K562 (cell line): Measurements from ENCODE around the gene BGLAP. TPM values are rescaled to one million over a fixed set of nuclear protein-coding genes. Genes with fewer than 3 reads are reported as not detected.

Source experiments
- BACH1 ChIP-seq: fragments of 200-800 bp; sonication (Bioruptor generic); IDR thresholded peaks from 2 replicates; pipeline ENCODE4 v1.6.1; 2016; ENCODE audit warnings: missing genetic modification characterization, missing compliant biosample characterization
- CBFA2T3 ChIP-seq: fragments of 450-650 bp; IDR thresholded peaks from 2 replicates; pipeline ENCODE4 v1.6.1; 2017
- FOXM1 ChIP-seq, 2 experiments: fragments of 450-650 bp in 1 of 2; sonication (generic) in 1 of 2; formaldehyde crosslinking in 1 of 2; IDR thresholded peaks; 2 replicates each; pipeline versions ENCODE4 v1.6.1 to v1.9.0; 2017 to 2022; ENCODE audit warnings: low read depth in 2 of 2, mild to moderate bottlenecking in 2 of 2, missing genetic modification reagents in 1 of 2, moderate library complexity in 1 of 2
- SMAD3 ChIP-seq: fragments of 450-650 bp; formaldehyde crosslinking; conservative IDR thresholded peaks from 2 replicates; pipeline ENCODE4 v1.4.0; 2020; ENCODE audit warnings: mild to moderate bottlenecking
- SRSF9 ChIP-seq: fragments of 200-400 bp; formaldehyde crosslinking; IDR thresholded peaks from 2 replicates; pipeline ENCODE4 v1.6.1; 2017; ENCODE audit warnings: low read depth, low read length, borderline replicate concordance
- ZNF12 ChIP-seq: sonication (generic); formaldehyde crosslinking; IDR thresholded peaks from 2 replicates; pipeline ENCODE4 v1.4.0; 2020; ENCODE audit warnings: mild to moderate bottlenecking, missing genetic modification reagents
- ZNF146 ChIP-seq: IDR thresholded peaks from one replicate; pipeline ENCODE4 v1.6.1; 2018; ENCODE audit warnings: missing compliant biosample characterization; ENCODE audit not compliant: unreplicated experiment
- ZNF76 ChIP-seq: fragments of 250-450 bp; sonication (Bioruptor Pico); IDR thresholded peaks from 2 replicates; pipeline ENCODE4 v1.4.0; 2020; ENCODE audit warnings: mild to moderate bottlenecking, moderate library complexity, borderline replicate concordance
- polyA plus RNA-seq, 8 experiments: library from polyadenylated mRNA; depleted of rRNA in 4 of 8; stranded (reverse) in 5 of 8; unstranded in 3 of 8; fragments of >200 nt; fragmentation: Nextera tagmentation in 2 of 8; fragmentation: Illumina TruSeq in 1 of 8; extraction: Ambion mirVana in 2 of 8; extraction: Trizol in 1 of 8; gene quantifications; 2 replicates each; pipeline versions ENCODE4 v1.2.1 to v1.2.3, GENCODE V29; 2011 to 2014; ENCODE audit warnings: inconsistent platforms in 1 of 8, missing spikeins in 1 of 8
- total RNA-seq, 7 experiments: library from RNA; depleted of rRNA in 6 of 7; stranded (reverse); fragments of >200 nt in 6 of 7; fragmentation: Illumina TruSeq in 2 of 7; extraction: Trizol in 2 of 7; gene quantifications; 2 replicates each; pipeline versions ENCODE4 v1.2.1 to v1.2.3, GENCODE V29; 2011 to 2021; ENCODE audit warnings: low replicate concordance in 1 of 7
- TF ChIP-seq, protein P1 (sequence below): sonication (generic); formaldehyde crosslinking; IDR thresholded peaks from 2 replicates; pipeline ENCODE4 v1.8.0; 2023; ENCODE audit warnings: mild to moderate bottlenecking, missing genetic modification reagents
- TF ChIP-seq, protein P2 (sequence below): fragments of 250-450 bp; sonication (Bioruptor Pico); IDR thresholded peaks from 2 replicates; pipeline ENCODE4 v1.5.0; 2021; ENCODE audit warnings: mild to moderate bottlenecking, borderline replicate concordance
- TF ChIP-seq, protein P3 (sequence below): fragments of 200-400 bp; formaldehyde crosslinking; IDR thresholded peaks from 2 replicates; pipeline ENCODE4 v1.6.1; 2017; ENCODE audit warnings: mild to moderate bottlenecking, low read depth, low read length, moderate library complexity
- TF ChIP-seq, protein P4 (sequence below), 2 experiments: fragments of 450-650 bp in 1 of 2; sonication (generic) in 1 of 2; formaldehyde crosslinking; conservative IDR thresholded peaks; 2 replicates each; pipeline versions ENCODE4 v1.4.0 to v1.8.1; 2020 to 2022; ENCODE audit warnings: mild to moderate bottlenecking in 1 of 2, missing genetic modification reagents in 1 of 2
- TF ChIP-seq, protein P5 (sequence below): fragments of 450-650 bp; formaldehyde crosslinking; IDR thresholded peaks from 2 replicates; pipeline ENCODE4 v1.4.0; 2020; ENCODE audit warnings: mild to moderate bottlenecking, mixed read lengths

BGLAP gene
- total and polyA plus RNA-seq, 9 of the 15 experiments (the other 6 are each of a cell fraction or from before 2014, with no cell fraction given) = 0.15 to 1.4 (median 0.28) TPM; not detected in 3

DNA sequence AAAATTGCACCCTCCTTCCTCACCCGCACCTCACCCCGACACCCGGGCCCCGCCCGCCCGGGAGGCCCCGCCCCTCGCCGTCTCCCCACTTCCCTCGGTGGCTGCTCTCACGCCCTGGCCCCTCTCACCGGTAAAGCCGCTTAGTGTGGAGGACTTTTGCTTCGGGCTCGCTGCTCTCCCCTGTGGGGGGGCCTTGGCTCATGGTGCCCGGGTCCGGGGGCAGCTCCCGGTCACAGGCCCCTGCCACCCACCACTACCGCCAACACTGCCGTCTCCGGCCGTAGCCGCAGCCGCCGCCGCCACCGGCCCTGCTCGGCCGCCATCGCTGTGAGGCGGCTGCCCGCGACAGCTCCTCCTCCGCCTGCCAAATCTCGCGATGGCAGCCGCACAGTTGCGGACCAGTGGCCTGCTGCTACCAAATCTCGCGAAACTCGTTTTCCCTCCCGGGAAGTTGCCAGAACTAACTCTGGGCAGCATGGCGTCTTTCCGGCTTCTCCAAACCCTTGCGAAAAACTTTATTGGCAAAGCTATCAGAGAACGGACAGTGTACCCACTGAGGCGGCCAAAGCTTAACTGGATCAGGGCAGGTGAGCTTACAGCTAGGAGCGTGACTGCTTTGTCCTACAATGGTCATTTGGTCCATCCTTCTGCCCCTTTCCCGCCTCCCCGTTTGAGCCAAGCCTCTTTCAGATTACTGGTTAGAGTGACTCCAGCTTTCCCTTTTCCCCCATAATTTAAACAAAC, 40.7 kb downstream of the BGLAP start, which contains the start of gene SMG5 (continued):
- TF ChIP-seq, protein P1, sequence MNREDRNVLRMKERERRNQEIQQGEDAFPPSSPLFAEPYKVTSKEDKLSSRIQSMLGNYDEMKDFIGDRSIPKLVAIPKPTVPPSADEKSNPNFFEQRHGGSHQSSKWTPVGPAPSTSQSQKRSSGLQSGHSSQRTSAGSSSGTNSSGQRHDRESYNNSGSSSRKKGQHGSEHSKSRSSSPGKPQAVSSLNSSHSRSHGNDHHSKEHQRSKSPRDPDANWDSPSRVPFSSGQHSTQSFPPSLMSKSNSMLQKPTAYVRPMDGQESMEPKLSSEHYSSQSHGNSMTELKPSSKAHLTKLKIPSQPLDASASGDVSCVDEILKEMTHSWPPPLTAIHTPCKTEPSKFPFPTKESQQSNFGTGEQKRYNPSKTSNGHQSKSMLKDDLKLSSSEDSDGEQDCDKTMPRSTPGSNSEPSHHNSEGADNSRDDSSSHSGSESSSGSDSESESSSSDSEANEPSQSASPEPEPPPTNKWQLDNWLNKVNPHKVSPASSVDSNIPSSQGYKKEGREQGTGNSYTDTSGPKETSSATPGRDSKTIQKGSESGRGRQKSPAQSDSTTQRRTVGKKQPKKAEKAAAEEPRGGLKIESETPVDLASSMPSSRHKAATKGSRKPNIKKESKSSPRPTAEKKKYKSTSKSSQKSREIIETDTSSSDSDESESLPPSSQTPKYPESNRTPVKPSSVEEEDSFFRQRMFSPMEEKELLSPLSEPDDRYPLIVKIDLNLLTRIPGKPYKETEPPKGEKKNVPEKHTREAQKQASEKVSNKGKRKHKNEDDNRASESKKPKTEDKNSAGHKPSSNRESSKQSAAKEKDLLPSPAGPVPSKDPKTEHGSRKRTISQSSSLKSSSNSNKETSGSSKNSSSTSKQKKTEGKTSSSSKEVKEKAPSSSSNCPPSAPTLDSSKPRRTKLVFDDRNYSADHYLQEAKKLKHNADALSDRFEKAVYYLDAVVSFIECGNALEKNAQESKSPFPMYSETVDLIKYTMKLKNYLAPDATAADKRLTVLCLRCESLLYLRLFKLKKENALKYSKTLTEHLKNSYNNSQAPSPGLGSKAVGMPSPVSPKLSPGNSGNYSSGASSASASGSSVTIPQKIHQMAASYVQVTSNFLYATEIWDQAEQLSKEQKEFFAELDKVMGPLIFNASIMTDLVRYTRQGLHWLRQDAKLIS = peak; percentile 95
- TF ChIP-seq, protein P2, sequence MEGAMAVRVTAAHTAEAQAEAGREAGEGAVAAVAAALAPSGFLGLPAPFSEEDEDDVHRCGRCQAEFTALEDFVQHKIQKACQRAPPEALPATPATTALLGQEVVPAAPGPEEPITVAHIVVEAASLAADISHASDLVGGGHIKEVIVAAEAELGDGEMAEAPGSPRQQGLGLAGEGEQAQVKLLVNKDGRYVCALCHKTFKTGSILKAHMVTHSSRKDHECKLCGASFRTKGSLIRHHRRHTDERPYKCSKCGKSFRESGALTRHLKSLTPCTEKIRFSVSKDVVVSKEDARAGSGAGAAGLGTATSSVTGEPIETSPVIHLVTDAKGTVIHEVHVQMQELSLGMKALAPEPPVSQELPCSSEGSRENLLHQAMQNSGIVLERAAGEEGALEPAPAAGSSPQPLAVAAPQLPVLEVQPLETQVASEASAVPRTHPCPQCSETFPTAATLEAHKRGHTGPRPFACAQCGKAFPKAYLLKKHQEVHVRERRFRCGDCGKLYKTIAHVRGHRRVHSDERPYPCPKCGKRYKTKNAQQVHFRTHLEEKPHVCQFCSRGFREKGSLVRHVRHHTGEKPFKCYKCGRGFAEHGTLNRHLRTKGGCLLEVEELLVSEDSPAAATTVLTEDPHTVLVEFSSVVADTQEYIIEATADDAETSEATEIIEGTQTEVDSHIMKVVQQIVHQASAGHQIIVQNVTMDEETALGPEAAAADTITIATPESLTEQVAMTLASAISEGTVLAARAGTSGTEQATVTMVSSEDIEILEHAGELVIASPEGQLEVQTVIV (CRISPR knock-in tag) = no peak
- no peak for TF ChIP-seq SRSF9
- TF ChIP-seq, protein P3, sequence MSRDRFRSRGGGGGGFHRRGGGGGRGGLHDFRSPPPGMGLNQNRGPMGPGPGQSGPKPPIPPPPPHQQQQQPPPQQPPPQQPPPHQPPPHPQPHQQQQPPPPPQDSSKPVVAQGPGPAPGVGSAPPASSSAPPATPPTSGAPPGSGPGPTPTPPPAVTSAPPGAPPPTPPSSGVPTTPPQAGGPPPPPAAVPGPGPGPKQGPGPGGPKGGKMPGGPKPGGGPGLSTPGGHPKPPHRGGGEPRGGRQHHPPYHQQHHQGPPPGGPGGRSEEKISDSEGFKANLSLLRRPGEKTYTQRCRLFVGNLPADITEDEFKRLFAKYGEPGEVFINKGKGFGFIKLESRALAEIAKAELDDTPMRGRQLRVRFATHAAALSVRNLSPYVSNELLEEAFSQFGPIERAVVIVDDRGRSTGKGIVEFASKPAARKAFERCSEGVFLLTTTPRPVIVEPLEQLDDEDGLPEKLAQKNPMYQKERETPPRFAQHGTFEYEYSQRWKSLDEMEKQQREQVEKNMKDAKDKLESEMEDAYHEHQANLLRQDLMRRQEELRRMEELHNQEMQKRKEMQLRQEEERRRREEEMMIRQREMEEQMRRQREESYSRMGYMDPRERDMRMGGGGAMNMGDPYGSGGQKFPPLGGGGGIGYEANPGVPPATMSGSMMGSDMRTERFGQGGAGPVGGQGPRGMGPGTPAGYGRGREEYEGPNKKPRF = no peak
- 0 out of 2 replicates have a peak, but pooled peaks have one; percentile 25 for TF ChIP-seq BACH1
- 0 out of 2 replicates have a peak, but pooled peaks have one; percentile 51 for TF ChIP-seq SMAD3 (CRISPR knock-in tag)
- no peak for TF ChIP-seq FOXM1 (IDR thresholded peaks at IDR 0.05; ENCODE audit: low read depth)
- TF ChIP-seq FOXM1 (CRISPR knock-in tag; IDR thresholded peaks at IDR 0.05; ENCODE audit: low read depth) = peak; percentile 65; the same call in 1 of the 2 replicates
- no peak for TF ChIP-seq ZNF76 (CRISPR knock-in tag)
- TF ChIP-seq, protein P4, sequence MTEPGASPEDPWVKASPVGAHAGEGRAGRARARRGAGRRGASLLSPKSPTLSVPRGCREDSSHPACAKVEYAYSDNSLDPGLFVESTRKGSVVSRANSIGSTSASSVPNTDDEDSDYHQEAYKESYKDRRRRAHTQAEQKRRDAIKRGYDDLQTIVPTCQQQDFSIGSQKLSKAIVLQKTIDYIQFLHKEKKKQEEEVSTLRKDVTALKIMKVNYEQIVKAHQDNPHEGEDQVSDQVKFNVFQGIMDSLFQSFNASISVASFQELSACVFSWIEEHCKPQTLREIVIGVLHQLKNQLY (CRISPR knock-in tag; conservative IDR thresholded peaks at IDR 0.05) = no peak
- no peak for TF ChIP-seq ZNF146 (CRISPR knock-in tag)
- TF ChIP-seq, protein P5, sequence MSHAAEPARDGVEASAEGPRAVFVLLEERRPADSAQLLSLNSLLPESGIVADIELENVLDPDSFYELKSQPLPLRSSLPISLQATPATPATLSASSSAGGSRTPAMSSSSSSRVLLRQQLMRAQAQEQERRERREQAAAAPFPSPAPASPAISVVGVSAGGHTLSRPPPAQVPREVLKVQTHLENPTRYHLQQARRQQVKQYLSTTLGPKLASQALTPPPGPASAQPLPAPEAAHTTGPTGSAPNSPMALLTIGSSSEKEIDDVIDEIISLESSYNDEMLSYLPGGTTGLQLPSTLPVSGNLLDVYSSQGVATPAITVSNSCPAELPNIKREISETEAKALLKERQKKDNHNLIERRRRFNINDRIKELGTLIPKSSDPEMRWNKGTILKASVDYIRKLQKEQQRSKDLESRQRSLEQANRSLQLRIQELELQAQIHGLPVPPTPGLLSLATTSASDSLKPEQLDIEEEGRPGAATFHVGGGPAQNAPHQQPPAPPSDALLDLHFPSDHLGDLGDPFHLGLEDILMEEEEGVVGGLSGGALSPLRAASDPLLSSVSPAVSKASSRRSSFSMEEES (CRISPR knock-in tag) = no peak
- 0 out of 2 replicates have a peak, but pooled peaks have one; percentile 31 for TF ChIP-seq ZNF12 (CRISPR knock-in tag)
- TF ChIP-seq CBFA2T3 = no peak
